ENCODE measurements around the gene BATF3.
"Not testable (repeated sequence)": the region's sequence is repeated elsewhere in the genome, so short reads cannot be mapped to it uniquely, and the experiment has no call there.

The BATF3 gene

GRCh38 chr1:212664409-212665199 lies 35.0 kb downstream of the BATF3 start:
- peaks cover 10% of the 10 kb centered on the region for H3K4me1 ChIP-seq (ENCODE audit: control insufficient read depth, insufficient read depth, low read length)
- H3K27me3 ChIP-seq (ENCODE audit: control insufficient read depth, insufficient read depth, low read length): peaks cover 6% of the 10 kb centered on the region
- no peaks in the 10 kb centered on the region for H3K36me3 ChIP-seq (ENCODE audit: control insufficient read depth, insufficient read depth, low read length)
- no peak overlapping the region for H3K9ac ChIP-seq (ENCODE audit: low read length)
- H3K4me3 ChIP-seq (ENCODE audit: low read length): no peak overlapping the region
- H3K9me3 ChIP-seq (ENCODE audit: control insufficient read depth, low read length): no peaks in the 10 kb centered on the region

GRCh38 chr1:212658250-212658649 lies 41.4 kb downstream of the BATF3 start:
- not testable (repeated sequence) for H3K9me3 ChIP-seq (ENCODE audit: control insufficient read depth, low read length)

GRCh38 chr1:212656730-212657129 lies 42.9 kb downstream of the BATF3 start:
- Histone ChIP-seq H3K36me3 (ENCODE audit: control insufficient read depth, insufficient read depth, low read length) (no peaks in the 10 kb centered on the region), H3K4me3 (ENCODE audit: low read length) (no peak overlapping the region), H3K9ac (ENCODE audit: low read length) (no peak overlapping the region)

More at GRCh38 chr1:212658250-212658649, 41.4 kb downstream of the BATF3 start:
- not testable (repeated sequence) for H3K36me3 ChIP-seq (ENCODE audit: control insufficient read depth, insufficient read depth, low read length); H3K9ac ChIP-seq (ENCODE audit: low read length); H3K4me3 ChIP-seq (ENCODE audit: low read length); H3K4me1 ChIP-seq (ENCODE audit: control insufficient read depth, insufficient read depth, low read length); H3K27me3 ChIP-seq (ENCODE audit: control insufficient read depth, insufficient read depth, low read length)

GRCh38 chr1:212655668-212656440 lies 43.8 kb downstream of the BATF3 start:
- no peak overlapping the region for H3K9ac ChIP-seq (ENCODE audit: low read length)
- no peaks in the 10 kb centered on the region for H3K4me1 ChIP-seq (ENCODE audit: control insufficient read depth, insufficient read depth, low read length)
- H3K4me3 ChIP-seq (ENCODE audit: low read length): no peak overlapping the region
- H3K36me3 ChIP-seq (ENCODE audit: control insufficient read depth, insufficient read depth, low read length): no peaks in the 10 kb centered on the region
- no peaks in the 10 kb centered on the region for H3K27me3 ChIP-seq (ENCODE audit: control insufficient read depth, insufficient read depth, low read length)
- no peaks in the 10 kb centered on the region for H3K9me3 ChIP-seq (ENCODE audit: control insufficient read depth, low read length)

More at GRCh38 chr1:212656730-212657129, 42.9 kb downstream of the BATF3 start:
- H3K9me3 ChIP-seq (ENCODE audit: control insufficient read depth, low read length): no peaks in the 10 kb centered on the region
- no peaks in the 10 kb centered on the region for H3K4me1 ChIP-seq (ENCODE audit: control insufficient read depth, insufficient read depth, low read length)
- no peaks in the 10 kb centered on the region for H3K27me3 ChIP-seq (ENCODE audit: control insufficient read depth, insufficient read depth, low read length)

GRCh38 chr1:212652609-212653008 lies 47.0 kb downstream of the BATF3 start:
- no peaks in the 10 kb centered on the region for H3K9me3 ChIP-seq (ENCODE audit: control insufficient read depth, low read length)
- H3K4me1 ChIP-seq (ENCODE audit: control insufficient read depth, insufficient read depth, low read length): no peaks in the 10 kb centered on the region
- no peaks in the 10 kb centered on the region for H3K36me3 ChIP-seq (ENCODE audit: control insufficient read depth, insufficient read depth, low read length)
- H3K4me3 ChIP-seq (ENCODE audit: low read length): no peak overlapping the region
- no peak overlapping the region for H3K9ac ChIP-seq (ENCODE audit: low read length)
- no peaks in the 10 kb centered on the region for H3K27me3 ChIP-seq (ENCODE audit: control insufficient read depth, insufficient read depth, low read length)

GRCh38 chr1:212651977-212652376 lies 47.7 kb downstream of the BATF3 start:
- H3K27me3 ChIP-seq (ENCODE audit: control insufficient read depth, insufficient read depth, low read length): no peaks in the 10 kb centered on the region

GRCh38 chr1:212651521-212651920 lies 48.1 kb downstream of the BATF3 start:
- no peaks in the 10 kb centered on the region for H3K4me1 ChIP-seq (ENCODE audit: control insufficient read depth, insufficient read depth, low read length)
- no peaks in the 10 kb centered on the region for H3K9me3 ChIP-seq (ENCODE audit: control insufficient read depth, low read length)
- peaks cover under 1% of the 10 kb centered on the region for H3K27me3 ChIP-seq (ENCODE audit: control insufficient read depth, insufficient read depth, low read length)
- H3K9ac ChIP-seq (ENCODE audit: low read length): no peak overlapping the region
- no peaks in the 10 kb centered on the region for H3K36me3 ChIP-seq (ENCODE audit: control insufficient read depth, insufficient read depth, low read length)
- H3K4me3 ChIP-seq (ENCODE audit: low read length): no peak overlapping the region

More at GRCh38 chr1:212651977-212652376, 47.7 kb downstream of the BATF3 start:
- no peak overlapping the region for H3K4me3 ChIP-seq (ENCODE audit: low read length)
- no peaks in the 10 kb centered on the region for H3K4me1 ChIP-seq (ENCODE audit: control insufficient read depth, insufficient read depth, low read length)
- H3K9me3 ChIP-seq (ENCODE audit: control insufficient read depth, low read length): no peaks in the 10 kb centered on the region
- no peak overlapping the region for H3K9ac ChIP-seq (ENCODE audit: low read length)
- H3K36me3 ChIP-seq (ENCODE audit: control insufficient read depth, insufficient read depth, low read length): no peaks in the 10 kb centered on the region

- Histone ChIP-seq H3K4me3 (ENCODE audit: low read length) (no peak overlapping the region), H3K4me1 (ENCODE audit: control insufficient read depth, insufficient read depth, low read length) (no peaks in the 10 kb centered on the region), H3K36me3 (ENCODE audit: control insufficient read depth, insufficient read depth, low read length) (no peaks in the 10 kb centered on the region), H3K27me3 (ENCODE audit: control insufficient read depth, insufficient read depth, low read length) (peaks cover 3% of the 10 kb centered on the region), H3K9ac (ENCODE audit: low read length) (no peak overlapping the region), H3K9me3 (ENCODE audit: control insufficient read depth, low read length) (no peaks in the 10 kb centered on the region)
Measured at GRCh38 chr1:212650228-212650627, 49.4 kb downstream of the BATF3 start.

- Histone ChIP-seq H3K9ac (ENCODE audit: low read length) (no peak overlapping the region), H3K36me3 (ENCODE audit: control insufficient read depth, insufficient read depth, low read length) (no peaks in the 10 kb centered on the region), H3K4me1 (ENCODE audit: control insufficient read depth, insufficient read depth, low read length) (peaks cover 4% of the 10 kb centered on the region), H3K4me3 (ENCODE audit: low read length) (no peak overlapping the region), H3K27me3 (ENCODE audit: control insufficient read depth, insufficient read depth, low read length) (peaks cover 3% of the 10 kb centered on the region), H3K9me3 (ENCODE audit: control insufficient read depth, low read length) (no peaks in the 10 kb centered on the region)
Measured at GRCh38 chr1:212649020-212649419, 50.6 kb downstream of the BATF3 start.

GRCh38 chr1:212648431-212648830 lies 51.2 kb downstream of the BATF3 start:
- no peak overlapping the region for H3K4me3 ChIP-seq (ENCODE audit: low read length)
- H3K36me3 ChIP-seq (ENCODE audit: control insufficient read depth, insufficient read depth, low read length): no peaks in the 10 kb centered on the region
- H3K4me1 ChIP-seq (ENCODE audit: control insufficient read depth, insufficient read depth, low read length): peaks cover 4% of the 10 kb centered on the region
- H3K9ac ChIP-seq (ENCODE audit: low read length): no peak overlapping the region
- H3K27me3 ChIP-seq (ENCODE audit: control insufficient read depth, insufficient read depth, low read length): peaks cover 3% of the 10 kb centered on the region
- H3K9me3 ChIP-seq (ENCODE audit: control insufficient read depth, low read length): no peaks in the 10 kb centered on the region

- Histone ChIP-seq H3K9ac (ENCODE audit: low read length) (no peak overlapping the region), H3K4me1 (ENCODE audit: control insufficient read depth, insufficient read depth, low read length) (peaks cover 4% of the 10 kb centered on the region), H3K27me3 (ENCODE audit: control insufficient read depth, insufficient read depth, low read length) (peaks cover 3% of the 10 kb centered on the region), H3K9me3 (ENCODE audit: control insufficient read depth, low read length) (no peaks in the 10 kb centered on the region), H3K36me3 (ENCODE audit: control insufficient read depth, insufficient read depth, low read length) (no peaks in the 10 kb centered on the region), H3K4me3 (ENCODE audit: low read length) (no peak overlapping the region)
Measured at GRCh38 chr1:212647004-212647403, 52.6 kb downstream of the BATF3 start.

- peaks cover 3% of the 10 kb centered on the region for H3K27me3 ChIP-seq (ENCODE audit: control insufficient read depth, insufficient read depth, low read length)
- peaks cover 4% of the 10 kb centered on the region for H3K4me1 ChIP-seq (ENCODE audit: control insufficient read depth, insufficient read depth, low read length)
- H3K9ac ChIP-seq (ENCODE audit: low read length): no peak overlapping the region
- H3K36me3 ChIP-seq (ENCODE audit: control insufficient read depth, insufficient read depth, low read length): no peaks in the 10 kb centered on the region
- no peak overlapping the region for H3K4me3 ChIP-seq (ENCODE audit: low read length)
- H3K9me3 ChIP-seq (ENCODE audit: control insufficient read depth, low read length): no peaks in the 10 kb centered on the region
Measured at GRCh38 chr1:212646588-212646987, 53.1 kb downstream of the BATF3 start.
